ENCODE data around the gene MIP. TPM values are rescaled to one million over a fixed set of nuclear protein-coding genes. Genes with fewer than 3 reads are reported as not detected.
"Not testable (repeated sequence)": the region's sequence is repeated elsewhere in the genome, so short reads cannot be mapped to it uniquely, and the experiment has no call there.

The MIP gene
- total RNA-seq, 1 experiment from 2014 or later, result 0.15 TPM

- no peak for DNase-seq (ENCODE audit: low read depth)
These were observed 43.7 kb downstream of the MIP start for GRCh38 chr12:56410768-56411167.

- no peak for DNase-seq (ENCODE audit: low read depth)
These were observed 45.5 kb downstream of the MIP start for GRCh38 chr12:56408799-56409417.

GRCh38 chr12:56404227-56404626 is 50.2 kb downstream of the MIP start:
- not testable (repeated sequence) for DNase-seq (ENCODE audit: low read depth)

GRCh38 chr12:56401612-56402011 is 52.8 kb downstream of the MIP start:
- DNase-seq (ENCODE audit: low read depth), result not testable (repeated sequence)

- DNase-seq (ENCODE audit: low read depth), result not testable (repeated sequence)
These were observed 53.3 kb downstream of the MIP start for GRCh38 chr12:56401125-56401524.

Other genes starting within 250 kb of the MIP start
- 42.8 and 54.9 TPM in 2 replicates for gene RNF41, start 232.7 kb downstream of the MIP start, total RNA-seq (2014; rRNA removed; shearing (Covaris generic))
- 64.4 and 73.3 TPM in 2 replicates for gene NABP2, start 230.3 kb downstream of the MIP start, total RNA-seq (2014; rRNA removed; shearing (Covaris generic))
- not detected in 2 replicates for gene SLC39A5, start 224.6 kb downstream of the MIP start, total RNA-seq (2014; rRNA removed; shearing (Covaris generic))
- 15.8 and 19.2 TPM in 2 replicates for gene ANKRD52, start 196.3 kb downstream of the MIP start, total RNA-seq (2014; rRNA removed; shearing (Covaris generic))
- gene COQ10A, start 187.7 kb downstream of the MIP start, total RNA-seq (2014; rRNA removed; shearing (Covaris generic)), result 15.4 and 17.1 TPM in 2 replicates
- 120 and 153 TPM in 2 replicates for gene CS, start 154.3 kb downstream of the MIP start, total RNA-seq (2014; rRNA removed; shearing (Covaris generic))
- gene CNPY2, start 138.7 kb downstream of the MIP start, total RNA-seq (2014; rRNA removed; shearing (Covaris generic)), result 182 and 223 TPM in 2 replicates
- 5.1 and 10.2 TPM in 2 replicates for gene PAN2, start 120.7 kb downstream of the MIP start, total RNA-seq (2014; rRNA removed; shearing (Covaris generic))
- not detected in 2 replicates for gene IL23A, start 115.8 kb downstream of the MIP start, total RNA-seq (2014; rRNA removed; shearing (Covaris generic))
- 354 and 382 TPM in 2 replicates for gene STAT2, start 94.5 kb downstream of the MIP start, total RNA-seq (2014; rRNA removed; shearing (Covaris generic))
- gene APOF, start 91.8 kb downstream of the MIP start, total RNA-seq (2014; rRNA removed; shearing (Covaris generic)), result not detected in 2 replicates
- gene TIMELESS, start 5.2 kb downstream of the MIP start, total RNA-seq (2014; rRNA removed; shearing (Covaris generic)), result 6.5 and 11.9 TPM in 2 replicates
- gene SPRYD4, start 13.9 kb upstream of the MIP start, total RNA-seq (2014; rRNA removed; shearing (Covaris generic)), result 1.3 and 1.4 TPM in 2 replicates
- 0.32 TPM in 1 of 2 replicates, not detected in the other for gene GLS2, start 33.5 kb upstream of the MIP start, total RNA-seq (2014; rRNA removed; shearing (Covaris generic))
- gene RBMS2, start 67.2 kb upstream of the MIP start, total RNA-seq (2014; rRNA removed; shearing (Covaris generic)), result 10.7 and 14.8 TPM in 2 replicates
- 24.0 and 29.0 TPM in 2 replicates for gene BAZ2A, start 175.7 kb upstream of the MIP start, total RNA-seq (2014; rRNA removed; shearing (Covaris generic))
- 559 and 577 TPM in 2 replicates for gene ATP5F1B, start 191.3 kb upstream of the MIP start, total RNA-seq (2014; rRNA removed; shearing (Covaris generic))
- 112 and 181 TPM in 2 replicates for gene PTGES3, start 233.6 kb upstream of the MIP start, total RNA-seq (2014; rRNA removed; shearing (Covaris generic))

Data from M059J (cell line).